Stimulated activated CD4-positive, alpha-beta T cell treated with anti-CD3 and anti-CD28 coated beads, TNF-alpha, amount 100 ng/mL, for 4 hours (primary cell): ENCODE results near the gene CCNA1.
A peak's percentile ranks its signal among the peaks of the same experiment; 100 is the strongest.

Source experiments
- DNase-seq, 3 experiments: peaks; one replicate each; pipeline ENCODE4 v3.0.0-alpha.2; 2020; ENCODE audit warnings: low read depth in 3 of 3

The CCNA1 gene

GRCh38 chr13:36432106-36432544 is at the start of gene CCNA1:
Gene CCNA1 (plus strand): TSS chr13:36432495. CDS start chr13:36433057, 562 bp downstream.
- DNase-seq = no peak

- DNase-seq = no peak
These were observed 46.8 kb upstream of the CCNA1 start for GRCh38 chr13:36385489-36385888.

- DNase-seq = no peak
These were observed 37.0 kb upstream of the CCNA1 start for GRCh38 chr13:36395280-36395679.

GRCh38 chr13:36405151-36405550 is 27.1 kb upstream of the CCNA1 start:
- no peak for DNase-seq

- DNase-seq = no peak
These were observed 19.6 kb upstream of the CCNA1 start for GRCh38 chr13:36412736-36413135.

GRCh38 chr13:36413161-36413560 is 19.1 kb upstream of the CCNA1 start:
- DNase-seq = no peak

- DNase-seq = no peak
These were observed 17.8 kb upstream of the CCNA1 start for GRCh38 chr13:36414461-36414860.

GRCh38 chr13:36417331-36417730 is 15.0 kb upstream of the CCNA1 start:
- DNase-seq = no peak

GRCh38 chr13:36418022-36418805 is 14.1 kb upstream of the CCNA1 start:
- no peak for DNase-seq

- peak; percentile 20 to 36 (median 26) for DNase-seq
These were observed 11.8 kb upstream of the CCNA1 start for GRCh38 chr13:36420437-36420891.

GRCh38 chr13:36421447-36421846 is 10.8 kb upstream of the CCNA1 start:
- no peak for DNase-seq

GRCh38 chr13:36428086-36428485 is 4.2 kb upstream of the CCNA1 start:
- DNase-seq = no peak

GRCh38 chr13:36430247-36431203 is 1.8 kb upstream of the CCNA1 start:
- DNase-seq = no peak

- no peak for DNase-seq
These were observed 840 bp upstream of the CCNA1 start for GRCh38 chr13:36431204-36432105.

- no peak for DNase-seq
These were observed 4.5 kb downstream of the CCNA1 start for GRCh38 chr13:36436811-36437210.

GRCh38 chr13:36438594-36439483 is 6.5 kb downstream of the CCNA1 start:
- DNase-seq = no peak

GRCh38 chr13:36445278-36445677 is 13.0 kb downstream of the CCNA1 start:
- no peak for DNase-seq

GRCh38 chr13:36445891-36446351 is 13.6 kb downstream of the CCNA1 start:
- no peak for DNase-seq

GRCh38 chr13:36447501-36447900 is 15.2 kb downstream of the CCNA1 start:
- no peak for DNase-seq

GRCh38 chr13:36450534-36450933 is 18.2 kb downstream of the CCNA1 start:
- no peak for DNase-seq
